Diencephalon (tissue), 1 donor: Measurements from ENCODE around the gene DNAAF1. TPM values are rescaled to one million over a fixed set of nuclear protein-coding genes. Genes with fewer than 3 reads are reported as not detected.

Experiments
- total RNA-seq: library from RNA; depleted of rRNA; stranded (reverse); fragments of >200 nt; gene quantifications from one replicate; pipeline ENCODE4 v1.2.3, GENCODE V29; 2014

DNAAF1 gene
- total RNA-seq, result 6.5 TPM

GRCh38 chr16:84144859-84145639, at the start of gene DNAAF1, which contains the start of gene HSDL1:
Gene DNAAF1, plus strand, starts transcription at chr16:84145308. Its CDS starts 133 bp downstream, at chr16:84145441.
Gene HSDL1, minus strand, starts transcription at chr16:84145177. Its CDS starts 13,856 bp downstream, at chr16:84131321.

GRCh38 chr16:84116720-84117493, 28.2 kb upstream of the DNAAF1 start, which contains the start of gene MBTPS1:
Gene MBTPS1, minus strand, starts transcription at chr16:84116942. Its CDS starts 15,159 bp downstream, at chr16:84101783.

GRCh38 chr16:84186685-84187437, 41.8 kb downstream of the DNAAF1 start, which contains the start of gene TAF1C:
Gene TAF1C, minus strand, starts transcription at chr16:84187057. Its CDS starts 2,069 bp downstream, at chr16:84184988.

GRCh38 chr16:84190731-84191388, 45.8 kb downstream of the DNAAF1 start, which contains the start of gene ADAD2:
Gene ADAD2, plus strand, starts transcription at chr16:84191157. Its CDS starts 74 bp downstream, at chr16:84191231.

Other genes with a start within 250 kb of the DNAAF1 start
- 5.5 TPM for gene MLYCD, start 246.2 kb upstream of the DNAAF1 start, total RNA-seq
- 0.23 TPM for gene OSGIN1, start 192.1 kb upstream of the DNAAF1 start, total RNA-seq
- gene NECAB2, start 177.1 kb upstream of the DNAAF1 start, total RNA-seq, result 81.4 TPM
- 2.8 TPM for gene SLC38A8, start 102.5 kb upstream of the DNAAF1 start, total RNA-seq
- gene MBTPS1, start 28.4 kb upstream of the DNAAF1 start, total RNA-seq, result 79.1 TPM
- gene HSDL1, start 131 bp upstream of the DNAAF1 start, total RNA-seq, result 152 TPM
- gene TAF1C, start 41.7 kb downstream of the DNAAF1 start, total RNA-seq, result 21.2 TPM
- gene ADAD2, start 45.8 kb downstream of the DNAAF1 start, total RNA-seq, result 0.23 TPM
- not detected for gene KCNG4, start 94.7 kb downstream of the DNAAF1 start, total RNA-seq
- gene WFDC1, start 149.6 kb downstream of the DNAAF1 start, total RNA-seq, result 7.6 TPM
- gene ATP2C2, start 223.2 kb downstream of the DNAAF1 start, total RNA-seq, result 3.5 TPM